ENCODE results near the gene FBRSL1.
"Not testable (repeated sequence)": the region's sequence is repeated elsewhere in the genome, so short reads cannot be mapped to it uniquely, and the experiment has no call there.

Gene FBRSL1

GRCh38 chr12:132529156-132529839 is 39.3 kb downstream of the FBRSL1 start:
- in situ Hi-C loops (cut with MboI; ENCODE audit: low pct_unique_long_range_greater_than_20kb, low sequenced_read_pairs), result no loop called here
- no peak for DNase-seq

DNA sequence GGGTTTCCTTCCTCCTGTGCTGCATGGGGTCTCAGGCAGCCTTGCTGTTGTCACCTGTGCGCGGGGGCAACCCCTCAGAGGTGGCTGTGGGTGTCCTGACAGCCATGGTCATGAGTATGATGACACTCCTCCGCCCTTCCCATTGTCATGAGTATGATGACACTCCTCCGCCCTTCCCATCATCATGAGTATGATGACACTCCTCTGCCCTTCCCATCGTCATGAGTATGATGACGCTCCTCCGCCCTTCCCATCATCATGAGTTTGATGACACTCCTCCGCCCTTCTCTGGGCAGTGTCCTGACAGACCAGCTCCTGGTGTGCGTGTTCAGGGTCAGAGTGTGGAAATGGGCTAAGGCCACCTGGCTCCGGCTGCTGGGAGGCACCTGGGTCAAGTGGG is 40.0 kb downstream of the FBRSL1 start:
- in situ Hi-C loops (cut with MboI; ENCODE audit: low pct_unique_long_range_greater_than_20kb, low sequenced_read_pairs), result loop anchor here (10.0 kb wide), 1 partner anchor 115 kb away; no protein-coding TSS in a partner anchor
- DNase-seq, result no peak

GRCh38 chr12:132530447-132530846 is 40.5 kb downstream of the FBRSL1 start:
- no peak for DNase-seq
- in situ Hi-C loops (cut with MboI; ENCODE audit: low pct_unique_long_range_greater_than_20kb, low sequenced_read_pairs), result loop anchor here (10.0 kb wide), 1 partner anchor 116 kb away; no protein-coding TSS in a partner anchor

- in situ Hi-C loops (cut with MboI; ENCODE audit: low pct_unique_long_range_greater_than_20kb, low sequenced_read_pairs), result loop anchor here (10.0 kb wide), 1 partner anchor 116 kb away; no protein-coding TSS in a partner anchor
- DNase-seq, result no peak
Observed at GRCh38 chr12:132530851-132531250, 40.9 kb downstream of the FBRSL1 start.

DNA sequence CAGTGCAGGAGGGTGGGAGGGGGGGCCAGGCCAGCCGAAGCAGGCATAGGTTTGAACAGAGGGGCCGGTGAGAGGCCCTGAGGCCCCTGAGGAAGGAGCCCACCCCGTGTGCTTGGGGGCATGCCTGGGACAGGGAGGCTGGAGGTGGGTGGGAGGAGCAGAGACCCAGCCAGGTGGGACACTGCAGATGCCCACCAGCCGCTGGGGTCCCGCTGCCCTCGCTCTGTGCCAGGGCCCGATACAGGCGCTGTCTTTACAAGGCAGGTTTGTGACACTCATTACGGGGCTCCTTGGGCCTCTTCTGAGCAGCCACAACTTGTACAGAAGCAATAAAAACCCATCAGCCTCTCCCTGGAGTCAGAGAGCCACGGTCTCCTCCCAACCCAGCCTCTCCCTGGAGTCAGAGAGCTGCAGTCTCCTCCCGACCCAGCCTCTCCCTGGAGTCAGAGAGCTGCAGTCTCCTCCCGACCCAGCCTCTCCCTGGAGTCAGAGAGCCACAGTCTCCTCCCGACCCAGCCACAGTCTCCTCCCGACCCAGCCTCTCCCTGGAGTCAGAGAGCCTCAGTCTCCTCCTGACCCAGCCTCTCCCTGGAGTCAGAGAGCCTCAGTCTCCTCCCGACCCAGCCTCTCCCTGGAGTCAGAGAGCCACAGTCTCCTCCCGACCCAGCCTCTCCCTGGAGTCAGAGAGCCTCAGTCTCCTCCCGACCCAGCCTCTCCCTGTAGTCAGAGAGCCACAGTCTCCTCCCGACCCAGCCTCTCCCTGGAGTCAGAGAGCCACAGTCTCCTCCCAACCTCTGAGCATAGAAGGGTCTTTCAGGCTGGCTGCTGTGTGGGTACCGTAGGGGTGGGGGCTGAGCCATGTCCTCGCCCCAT is 43.0 kb downstream of the FBRSL1 start:
- in situ Hi-C loops (cut with MboI; ENCODE audit: low pct_unique_long_range_greater_than_20kb, low sequenced_read_pairs), result loop anchor here (10.0 kb wide), 1 partner anchor 118 kb away; no protein-coding TSS in a partner anchor
- not testable (repeated sequence) for DNase-seq

DNA sequence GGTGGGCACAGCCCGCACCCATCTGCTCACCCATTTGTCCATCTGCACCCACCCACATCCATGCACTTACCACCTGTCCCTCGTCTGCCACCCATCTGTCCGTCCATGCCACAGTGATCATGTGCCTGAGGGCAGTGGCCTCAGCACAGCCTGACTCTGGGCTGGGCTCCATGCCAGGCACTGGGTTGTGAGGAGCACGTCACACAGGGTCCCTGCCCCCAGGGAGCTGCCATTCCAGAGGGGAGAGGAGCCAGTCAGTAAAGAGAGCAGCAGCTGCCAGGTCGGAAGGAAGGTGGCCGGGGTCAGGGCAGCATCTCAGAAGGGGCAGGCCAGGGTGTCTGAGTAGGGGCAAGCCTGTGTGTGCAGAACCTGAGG is 43.6 kb downstream of the FBRSL1 start:
- in situ Hi-C loops (cut with MboI; ENCODE audit: low pct_unique_long_range_greater_than_20kb, low sequenced_read_pairs), result loop anchor here (10.0 kb wide), 1 partner anchor 119 kb away; no protein-coding TSS in a partner anchor
- DNase-seq, result no peak

DNA sequence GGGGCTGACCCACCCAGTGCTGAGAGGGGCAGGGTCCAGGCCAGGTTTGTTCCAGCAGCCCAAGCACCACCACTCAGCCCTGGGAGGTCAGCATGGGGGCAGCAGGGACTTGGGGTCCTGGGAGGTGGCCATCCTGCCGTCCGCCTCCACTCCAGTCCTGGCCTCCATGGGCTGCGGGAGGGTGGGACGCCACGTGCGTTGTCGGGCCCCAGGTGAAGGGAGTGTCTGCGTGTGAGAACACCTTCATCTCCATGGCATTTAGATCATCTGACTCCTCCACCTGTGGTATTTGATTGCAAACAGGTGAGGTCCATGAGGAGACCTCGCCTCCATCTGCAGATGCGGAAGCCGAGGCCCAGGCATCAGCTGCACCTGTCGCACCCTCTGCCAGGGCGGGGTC is 44.1 kb downstream of the FBRSL1 start:
- no peak for DNase-seq
- in situ Hi-C loops (cut with MboI; ENCODE audit: low pct_unique_long_range_greater_than_20kb, low sequenced_read_pairs), result loop anchor here (10.0 kb wide), 1 partner anchor 119 kb away; no protein-coding TSS in a partner anchor

- in situ Hi-C loops (cut with MboI; ENCODE audit: low pct_unique_long_range_greater_than_20kb, low sequenced_read_pairs), result loop anchor here (10.0 kb wide), 1 partner anchor 120 kb away; no protein-coding TSS in a partner anchor
Observed at GRCh38 chr12:132535019-132535418, 45.1 kb downstream of the FBRSL1 start.

DNA sequence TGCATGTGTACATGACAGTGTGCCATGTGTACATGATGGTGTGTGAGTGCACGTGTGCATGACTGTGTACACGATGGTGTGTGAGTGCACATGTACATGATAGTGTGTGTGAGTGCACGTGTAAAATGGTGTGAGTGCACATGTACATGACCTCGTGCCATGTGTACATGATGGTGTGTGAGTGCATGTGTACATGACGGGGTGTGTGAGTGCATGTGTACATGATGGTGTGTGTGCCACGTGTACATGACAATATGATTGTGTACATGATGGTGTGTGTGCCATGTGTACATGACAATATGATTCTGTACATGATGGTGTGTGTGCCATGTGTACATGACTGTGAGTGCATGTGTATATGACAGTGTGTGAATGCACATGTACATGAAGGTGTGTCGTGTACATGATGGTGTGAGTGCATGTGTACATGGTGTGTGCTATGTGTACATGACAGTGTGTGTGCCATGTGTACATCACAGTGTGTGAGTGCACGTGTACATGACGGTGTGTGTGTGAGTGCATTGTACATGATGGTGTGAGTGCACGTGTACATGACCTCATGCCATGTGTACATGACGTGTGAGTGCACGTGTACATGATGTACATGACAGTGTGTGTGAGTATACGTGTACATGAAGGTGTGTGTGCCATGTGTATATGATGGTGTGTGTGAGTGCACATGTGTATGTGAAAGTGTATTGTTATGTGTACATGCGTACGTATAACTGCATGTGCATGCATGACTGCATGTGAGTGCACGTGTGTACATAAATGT is 46.3 kb downstream of the FBRSL1 start:
- in situ Hi-C loops (cut with MboI; ENCODE audit: low pct_unique_long_range_greater_than_20kb, low sequenced_read_pairs), result loop anchor here (10.0 kb wide), 1 partner anchor 121 kb away; no protein-coding TSS in a partner anchor
- no peak for DNase-seq

More at GRCh38 chr12:132535019-132535418, 45.1 kb downstream of the FBRSL1 start:
- no peak for DNase-seq

- in situ Hi-C loops (cut with MboI; ENCODE audit: low pct_unique_long_range_greater_than_20kb, low sequenced_read_pairs), result loop anchor here (10.0 kb wide), 1 partner anchor 122 kb away; no protein-coding TSS in a partner anchor
- DNase-seq, result no peak
Observed at GRCh38 chr12:132537049-132537448, 47.1 kb downstream of the FBRSL1 start.

DNA sequence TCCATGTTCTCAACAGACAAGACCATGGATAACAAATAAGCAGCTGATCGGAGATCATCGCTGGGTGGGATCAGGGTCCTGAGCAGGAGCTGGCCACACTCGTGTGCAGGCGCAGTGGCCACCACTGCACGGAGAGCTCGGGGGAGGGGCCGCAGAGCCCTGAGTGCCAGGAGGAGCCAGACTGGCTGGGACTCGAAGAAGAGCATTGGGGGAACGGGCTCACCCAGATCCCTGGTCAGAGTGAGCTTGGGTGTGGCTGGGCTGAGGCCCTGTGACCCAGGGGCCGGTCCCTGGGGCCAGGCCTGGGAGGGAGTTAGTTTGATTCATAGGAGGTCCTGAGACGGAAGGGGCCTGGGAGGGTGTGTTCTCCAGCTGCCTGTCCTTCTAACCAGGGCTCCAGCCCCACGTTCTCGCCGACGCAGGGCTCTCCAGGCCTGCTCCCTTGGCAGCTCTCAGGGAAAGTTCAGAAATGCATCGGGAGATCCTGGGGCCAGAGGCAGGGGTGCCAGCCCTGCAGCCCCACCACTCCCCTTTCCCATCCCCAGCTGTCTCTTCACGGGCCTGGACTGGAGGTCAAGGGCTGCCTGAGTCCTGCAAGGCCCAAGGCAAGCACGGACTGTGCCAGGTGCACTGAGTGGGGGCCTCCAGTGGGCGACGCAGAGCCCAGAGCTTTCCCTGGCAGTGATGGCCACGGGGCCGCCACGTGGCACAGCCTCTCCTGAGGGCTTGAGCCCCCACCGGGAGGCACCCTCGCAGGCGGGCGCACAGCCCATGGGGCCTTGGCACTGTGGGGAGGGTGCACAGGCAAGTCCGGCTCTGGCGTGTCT is 48.1 kb downstream of the FBRSL1 start:
- DNase-seq, result no peak
- in situ Hi-C loops (cut with MboI; ENCODE audit: low pct_unique_long_range_greater_than_20kb, low sequenced_read_pairs), result loop anchor here (10.0 kb wide), 1 partner anchor 123 kb away; no protein-coding TSS in a partner anchor

DNA sequence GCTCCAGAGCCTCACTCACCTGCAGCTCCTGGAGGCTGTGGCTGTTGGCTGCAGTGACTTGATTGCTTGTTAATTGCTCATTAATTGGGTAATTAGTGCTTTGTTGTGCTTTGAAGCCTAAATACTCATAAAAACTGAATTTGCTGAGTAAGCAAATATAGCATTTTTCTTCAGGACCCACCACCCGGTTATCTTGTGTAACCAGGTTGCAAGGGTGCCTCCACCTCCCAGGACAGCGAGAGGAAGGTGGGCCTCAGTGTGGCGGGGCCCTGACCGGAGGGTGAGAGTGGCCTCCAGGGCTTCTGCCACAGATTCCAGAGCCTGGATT is 48.7 kb downstream of the FBRSL1 start:
- no peak for DNase-seq
- in situ Hi-C loops (cut with MboI; ENCODE audit: low pct_unique_long_range_greater_than_20kb, low sequenced_read_pairs), result loop anchor here (10.0 kb wide), 1 partner anchor 124 kb away; no protein-coding TSS in a partner anchor

GRCh38 chr12:132539016-132539773 is 49.2 kb downstream of the FBRSL1 start:
- DNase-seq, result no peak
- in situ Hi-C loops (cut with MboI; ENCODE audit: low pct_unique_long_range_greater_than_20kb, low sequenced_read_pairs), result loop anchor here (10.0 kb wide), 1 partner anchor 124 kb away; no protein-coding TSS in a partner anchor

- DNase-seq, result no peak
- in situ Hi-C loops (cut with MboI; ENCODE audit: low pct_unique_long_range_greater_than_20kb, low sequenced_read_pairs), result no loop called here
Observed at GRCh38 chr12:132540436-132540835, 50.5 kb downstream of the FBRSL1 start.

DNA sequence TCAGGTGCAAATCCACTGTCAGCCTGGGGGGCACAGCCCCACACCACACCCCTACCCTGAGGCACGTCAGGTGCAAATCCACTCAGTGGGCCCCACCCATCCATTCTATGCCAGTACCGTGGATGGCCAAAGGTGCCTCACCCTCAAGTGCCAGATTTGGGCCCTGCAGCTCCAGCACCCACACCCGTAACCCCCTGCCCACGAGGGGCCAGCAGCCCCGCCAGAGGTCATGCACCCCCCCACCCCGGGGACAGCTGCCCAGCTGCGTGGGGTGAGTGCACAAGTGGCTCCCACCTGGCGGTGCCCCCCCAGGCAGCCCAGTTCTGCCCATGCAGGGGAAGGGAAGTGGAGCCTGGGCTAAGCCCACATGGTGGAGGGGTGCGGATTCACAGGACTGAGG is 51.2 kb downstream of the FBRSL1 start:
- in situ Hi-C loops (cut with MboI; ENCODE audit: low pct_unique_long_range_greater_than_20kb, low sequenced_read_pairs), result no loop called here
- no peak for DNase-seq

DNA sequence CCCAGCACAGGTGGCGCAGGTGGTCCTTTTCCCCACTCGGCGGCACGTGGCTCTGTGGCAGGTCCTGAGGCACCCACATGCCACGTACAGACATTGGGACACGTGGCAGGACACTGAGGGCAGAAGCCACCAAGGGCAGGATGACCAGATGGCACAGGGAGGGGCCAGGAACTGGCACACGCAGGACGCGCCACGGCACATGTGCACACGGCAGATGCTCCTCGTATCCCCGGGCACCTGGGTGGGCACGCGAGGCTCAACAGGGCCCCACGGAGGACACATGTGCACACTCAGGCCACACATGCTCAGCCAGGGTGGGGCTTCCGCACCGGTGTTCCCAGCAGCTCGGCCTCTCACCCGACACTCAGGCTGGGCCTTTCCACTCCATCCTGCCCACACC is 52.0 kb downstream of the FBRSL1 start:
- in situ Hi-C loops (cut with MboI; ENCODE audit: low pct_unique_long_range_greater_than_20kb, low sequenced_read_pairs), result no loop called here
- DNase-seq, result no peak

DNA sequence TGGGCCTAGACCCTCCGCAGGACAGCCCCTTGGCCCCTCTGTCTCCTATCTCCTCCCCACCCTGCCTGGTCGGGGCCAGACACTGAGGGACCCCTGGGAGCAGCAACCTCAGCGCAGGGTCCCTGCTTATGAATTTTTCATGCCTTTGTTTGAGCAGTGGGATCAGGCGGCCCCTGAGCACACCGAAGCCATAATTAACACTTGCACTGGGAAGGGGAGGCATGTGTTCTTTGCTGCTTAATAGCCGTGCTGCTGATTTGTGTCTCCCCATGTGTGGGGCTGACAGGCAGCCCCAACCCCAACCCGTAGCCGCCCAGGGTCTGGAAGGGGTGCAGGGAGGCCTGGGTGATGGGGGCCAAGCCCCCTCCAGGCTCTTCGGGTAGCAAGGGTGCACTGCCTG is 52.7 kb downstream of the FBRSL1 start:
- in situ Hi-C loops (cut with MboI; ENCODE audit: low pct_unique_long_range_greater_than_20kb, low sequenced_read_pairs), result no loop called here
- DNase-seq, result no peak

Measured in KBM-7 (cell line).